C1 segment of cervical spinal cord (tissue), 14 donors: ENCODE data around the gene THSD8.

Source experiments
- DNase-seq, 14 donors: peaks; one replicate each; lab custom pipeline; 2025; lab: John Stamatoyannopoulos, UW

Gene THSD8

DNA sequence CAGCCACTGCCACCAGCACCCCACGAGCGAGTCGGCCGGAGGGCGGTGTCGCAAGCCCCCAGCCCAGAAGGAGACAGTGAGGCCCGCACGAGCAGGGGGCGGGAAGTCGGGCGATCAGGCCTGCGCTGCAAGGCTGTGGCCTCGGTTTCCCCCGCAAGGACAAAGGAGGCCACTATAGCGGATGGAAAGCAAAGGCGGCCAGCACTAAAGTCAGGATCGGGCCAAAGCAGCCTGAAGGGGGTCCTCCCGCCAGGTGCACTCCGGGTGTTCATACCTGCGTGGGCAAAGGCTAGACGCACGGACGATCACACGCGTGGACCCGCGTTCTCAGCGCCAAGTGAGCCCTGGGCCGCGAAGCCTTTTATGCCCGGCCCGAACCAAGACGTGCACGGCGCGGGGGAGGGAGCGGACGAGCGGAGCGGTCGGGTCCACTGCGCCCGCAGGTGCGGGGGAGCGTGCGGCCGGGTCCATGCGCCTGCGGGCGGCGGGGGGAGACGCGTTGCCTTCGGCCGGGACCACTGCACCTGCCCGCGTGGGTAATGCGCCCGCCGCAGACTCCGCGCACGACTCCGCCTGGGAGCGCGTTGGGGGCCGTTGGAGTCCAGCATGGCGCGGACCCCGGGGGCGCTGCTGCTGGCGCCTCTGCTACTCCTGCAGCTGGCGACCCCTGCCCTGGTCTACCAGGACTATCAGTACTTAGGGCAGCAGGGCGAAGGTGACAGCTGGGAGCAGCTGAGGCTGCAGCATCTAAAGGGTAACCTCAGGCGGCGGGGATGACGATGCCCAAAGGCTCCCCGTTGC lies at the start of gene THSD8, which contains the start of gene PRDX2:
THSD8 (plus strand) TSS at position 604 of the 801 bp plus-strand sequence; CDS start at position 607, 3 bp downstream.
PRDX2 (minus strand) TSS at position 335 of the 801 bp plus-strand sequence. CDS start 539 bp downstream, outside the sequence.
- peak in 11 of 14 donors; percentile 38 to 82 (median 59) for DNase-seq

DNA sequence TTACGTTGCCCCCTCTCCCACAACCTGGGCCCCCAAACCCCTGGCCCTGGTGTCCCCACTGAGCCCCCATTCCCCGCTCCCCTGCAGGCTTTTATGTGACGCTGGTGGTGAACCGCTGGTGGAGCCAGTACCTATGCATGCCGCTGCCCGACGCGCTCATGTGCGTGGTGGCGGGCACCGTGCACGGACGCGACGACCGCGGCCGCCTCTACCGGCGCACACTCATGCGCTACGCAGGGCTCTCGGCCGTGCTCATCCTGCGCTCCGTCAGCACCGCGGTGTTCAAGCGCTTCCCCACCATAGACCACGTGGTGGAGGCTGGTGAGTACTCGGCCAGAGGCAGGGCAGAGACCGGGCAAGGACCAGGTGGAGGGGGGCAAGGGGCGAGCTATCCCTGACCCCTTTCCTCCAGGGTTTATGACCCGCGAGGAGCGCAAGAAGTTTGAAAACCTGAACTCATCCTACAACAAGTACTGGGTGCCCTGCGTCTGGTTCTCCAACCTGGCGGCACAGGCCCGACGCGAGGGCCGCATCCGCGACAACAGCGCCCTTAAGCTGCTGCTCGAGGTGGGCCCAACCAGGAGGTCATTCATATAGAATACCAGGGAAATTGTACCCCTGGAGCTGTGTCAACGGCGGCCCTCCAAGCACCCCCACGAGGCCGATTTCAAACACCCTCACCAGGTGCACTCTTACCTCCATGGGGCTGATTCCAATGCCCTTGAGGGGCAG lies 47.2 kb upstream of the THSD8 start:
- no peak for DNase-seq

DNA sequence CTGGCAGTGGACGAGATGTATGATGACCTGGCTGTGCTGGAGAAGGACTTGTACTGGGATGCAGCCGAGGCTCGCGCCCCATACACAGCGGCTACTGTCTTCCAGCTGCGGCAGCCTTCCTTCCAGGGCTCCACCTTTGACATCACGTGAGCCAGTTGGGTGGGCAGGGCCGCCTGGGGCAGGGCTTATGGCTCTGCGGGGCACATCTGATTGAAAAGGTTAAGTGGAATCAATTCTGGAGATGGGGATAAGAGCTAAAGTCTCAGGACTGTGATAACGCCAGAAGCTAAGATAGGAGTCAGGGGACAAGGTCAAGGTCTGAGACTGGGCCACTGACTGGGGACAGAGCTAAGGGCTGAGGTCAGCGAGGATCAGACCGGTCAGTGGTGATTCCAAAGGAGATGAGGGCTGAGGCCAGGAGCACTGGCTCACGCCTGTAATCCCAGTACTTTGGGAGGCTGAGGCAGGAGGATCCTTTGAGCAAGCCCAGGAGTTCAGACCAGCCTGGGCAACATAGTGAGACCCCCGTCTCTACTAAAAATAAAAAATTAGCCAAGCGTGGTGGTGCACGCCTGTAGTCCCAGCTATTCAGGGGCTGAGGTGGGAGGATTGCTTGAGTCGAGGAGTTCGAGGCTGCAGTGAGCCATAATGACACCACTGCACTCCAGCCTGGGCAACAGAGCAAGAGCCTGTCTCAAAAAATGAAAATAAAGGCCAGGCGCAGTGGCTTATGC lies 45.6 kb upstream of the THSD8 start:
- DNase-seq = no peak

DNA sequence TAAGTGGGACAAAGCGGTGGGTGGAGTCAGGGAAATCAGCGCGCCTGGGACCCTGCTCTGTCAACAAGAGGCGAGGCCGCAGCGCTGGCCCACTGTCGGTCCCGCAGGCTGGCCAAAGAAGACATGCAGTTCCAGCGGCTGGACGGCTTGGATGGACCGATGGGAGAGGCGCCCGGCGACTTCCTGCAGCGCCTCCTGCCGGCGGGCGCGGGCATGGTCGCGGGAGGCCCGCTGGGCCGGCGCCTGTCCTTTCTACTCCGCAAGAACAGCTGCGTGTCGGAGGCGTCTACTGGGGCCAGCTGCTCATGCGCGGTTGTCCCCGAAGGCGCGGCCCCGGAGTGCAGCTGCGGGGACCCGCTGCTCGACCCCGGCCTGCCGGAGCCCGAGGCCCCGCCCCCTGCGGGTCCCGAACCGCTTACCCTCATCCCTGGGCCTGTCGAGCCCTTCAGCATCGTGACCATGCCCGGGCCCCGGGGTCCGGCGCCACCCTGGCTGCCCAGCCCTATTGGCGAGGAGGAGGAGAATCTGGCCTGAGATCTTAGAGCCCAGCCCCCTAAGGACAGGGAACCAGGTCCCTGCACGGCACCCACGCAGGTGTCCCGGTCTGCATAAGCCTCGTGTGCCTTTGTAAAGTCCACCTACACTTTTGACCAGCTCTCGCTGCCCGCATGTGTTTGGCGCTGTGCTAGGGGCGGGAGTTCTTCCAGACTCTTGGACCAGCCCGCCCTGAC lies 44.2 kb upstream of the THSD8 start:
- peak in 8 of 14 donors; percentile 12 to 69 (median 26) for DNase-seq

GRCh38 chr19:12759686-12760085 lies 42.2 kb upstream of the THSD8 start:
- DNase-seq = no peak

- no peak for DNase-seq
Observed at GRCh38 chr19:12763100-12763499, 38.8 kb upstream of the THSD8 start.

GRCh38 chr19:12764698-12765097 lies 37.2 kb upstream of the THSD8 start:
- no peak for DNase-seq

DNA sequence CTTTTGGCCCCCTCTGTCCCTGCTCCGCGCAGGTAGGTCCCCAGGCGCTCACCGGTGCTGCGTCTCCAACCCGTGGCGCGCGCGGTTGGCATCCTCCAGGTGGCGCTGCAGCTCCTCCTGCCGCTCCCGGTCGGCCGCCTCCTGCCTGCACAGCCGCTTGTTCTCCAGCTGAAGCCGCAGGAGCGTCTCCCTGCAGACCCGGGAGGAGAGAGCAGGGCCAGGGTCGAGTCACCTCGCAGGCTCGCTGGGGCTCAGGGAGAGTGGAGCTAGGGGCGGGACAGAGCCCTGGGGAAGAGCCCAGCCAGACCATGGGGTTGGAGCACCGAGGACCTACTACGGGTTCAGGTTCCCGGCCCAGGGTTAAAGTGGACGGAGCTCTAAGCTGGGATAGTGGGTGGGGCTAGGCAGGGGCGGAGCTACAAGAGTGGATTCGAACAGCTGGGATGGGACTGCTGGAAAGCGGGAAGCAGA lies 35.8 kb upstream of the THSD8 start:
- DNase-seq = peak in 7 of 14 donors; percentile 24 to 69 (median 40)

GRCh38 chr19:12767150-12767549 lies 34.7 kb upstream of the THSD8 start:
- no peak for DNase-seq

- no peak for DNase-seq
Observed at GRCh38 chr19:12767666-12768065, 34.2 kb upstream of the THSD8 start.

DNA sequence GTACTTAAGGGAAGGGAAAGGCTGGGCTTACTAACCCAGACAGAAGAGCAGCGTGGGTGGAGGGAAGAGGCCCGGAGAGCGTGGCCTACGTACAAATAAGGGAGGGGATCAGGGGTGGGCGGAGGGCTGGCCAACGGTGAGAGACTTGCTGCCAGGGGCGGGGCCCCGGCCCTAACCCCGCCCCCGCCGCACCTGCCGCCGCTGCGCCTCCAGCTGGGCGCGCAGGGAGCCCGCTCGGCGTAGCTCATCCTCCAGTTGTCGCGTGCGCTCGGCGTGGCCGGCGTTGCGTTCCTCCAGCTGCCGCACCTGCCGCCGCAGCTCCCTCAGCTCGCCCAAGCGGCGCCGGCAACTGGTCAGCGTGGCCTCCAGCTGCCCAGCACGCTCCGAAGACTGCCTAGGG lies 32.2 kb upstream of the THSD8 start:
- DNase-seq = no peak

DNA sequence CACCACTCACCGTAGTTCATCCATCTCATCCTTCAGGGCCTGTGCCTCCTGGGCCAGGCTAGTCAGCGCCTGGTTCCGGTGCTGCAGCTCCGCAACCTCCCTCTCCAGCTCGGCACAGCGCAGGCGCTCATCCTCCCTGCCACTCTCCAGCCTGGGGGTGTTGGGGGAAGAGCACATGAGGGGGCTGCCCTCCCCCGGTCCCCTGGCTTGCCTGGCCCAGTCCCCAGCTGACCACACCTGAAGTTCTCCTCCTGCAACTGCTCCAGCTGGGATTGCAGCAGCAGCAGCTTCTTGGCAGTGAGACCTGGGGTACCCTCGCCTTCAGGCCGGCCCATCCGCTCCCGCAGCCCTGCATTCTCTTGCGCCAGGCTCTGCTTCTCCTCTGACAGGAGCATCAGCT lies 30.9 kb upstream of the THSD8 start:
- no peak for DNase-seq

- DNase-seq = peak in 1 of 14 donors; percentile 11
Observed at GRCh38 chr19:12772323-12772722, 29.5 kb upstream of the THSD8 start.

- no peak for DNase-seq
Observed at GRCh38 chr19:12773571-12773970, 28.3 kb upstream of the THSD8 start.

DNA sequence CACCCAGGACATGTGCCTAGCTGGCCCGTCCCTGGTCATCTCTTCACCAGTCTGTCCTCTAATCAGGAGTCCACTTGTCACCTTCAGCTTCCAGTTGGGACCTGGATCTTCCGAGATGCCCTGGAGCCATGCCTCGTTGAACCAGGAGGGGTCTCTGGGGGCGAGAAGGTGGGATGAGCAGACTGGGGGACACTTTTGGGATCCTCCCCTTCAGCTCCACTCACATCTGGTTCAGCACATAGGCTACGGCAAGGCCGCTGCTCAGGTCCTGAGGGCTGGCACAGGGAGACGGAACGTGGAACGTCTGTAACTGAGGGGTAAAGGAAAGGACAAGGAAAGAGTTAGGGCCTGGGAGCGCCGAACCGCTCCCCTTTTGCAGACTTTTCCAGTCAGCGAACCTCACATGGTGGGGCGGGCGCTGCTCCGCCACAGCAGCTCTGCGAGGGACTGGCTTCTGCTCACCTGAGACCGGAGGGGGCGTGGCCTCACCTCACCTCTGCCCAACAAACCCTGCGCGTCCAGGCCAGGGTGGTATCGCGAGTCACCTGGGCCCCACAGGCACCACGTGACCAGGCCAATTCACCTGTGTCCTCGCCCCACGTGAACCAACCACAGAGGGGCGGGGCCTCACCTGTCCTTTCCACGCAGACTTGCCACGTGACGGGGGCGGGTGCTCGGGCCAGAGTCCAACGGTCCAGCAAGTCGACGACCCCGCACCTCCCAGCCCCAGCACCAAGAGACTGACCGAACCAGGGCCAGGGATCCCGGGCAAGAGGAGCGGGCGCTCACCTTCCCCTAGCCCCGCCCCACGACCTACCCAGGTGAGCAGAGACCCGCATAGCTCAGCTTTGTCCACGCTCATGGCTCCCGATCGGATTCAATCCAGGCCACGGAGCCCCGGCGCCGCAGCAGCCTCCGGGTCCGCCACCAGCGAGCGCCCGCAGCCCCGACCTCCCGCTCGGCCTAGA lies 27.0 kb upstream of the THSD8 start, which contains the start of gene HOOK2:
HOOK2 (minus strand) TSS at position 965 of the 968 bp plus-strand sequence; CDS start at position 862, 103 bp downstream.
- DNase-seq = peak in 2 of 14 donors; percentile 58 to 70

- DNase-seq = peak in 12 of 14 donors; percentile 30 to 83 (median 64)
Observed at GRCh38 chr19:12777217-12778016, 24.5 kb upstream of the THSD8 start.

DNA sequence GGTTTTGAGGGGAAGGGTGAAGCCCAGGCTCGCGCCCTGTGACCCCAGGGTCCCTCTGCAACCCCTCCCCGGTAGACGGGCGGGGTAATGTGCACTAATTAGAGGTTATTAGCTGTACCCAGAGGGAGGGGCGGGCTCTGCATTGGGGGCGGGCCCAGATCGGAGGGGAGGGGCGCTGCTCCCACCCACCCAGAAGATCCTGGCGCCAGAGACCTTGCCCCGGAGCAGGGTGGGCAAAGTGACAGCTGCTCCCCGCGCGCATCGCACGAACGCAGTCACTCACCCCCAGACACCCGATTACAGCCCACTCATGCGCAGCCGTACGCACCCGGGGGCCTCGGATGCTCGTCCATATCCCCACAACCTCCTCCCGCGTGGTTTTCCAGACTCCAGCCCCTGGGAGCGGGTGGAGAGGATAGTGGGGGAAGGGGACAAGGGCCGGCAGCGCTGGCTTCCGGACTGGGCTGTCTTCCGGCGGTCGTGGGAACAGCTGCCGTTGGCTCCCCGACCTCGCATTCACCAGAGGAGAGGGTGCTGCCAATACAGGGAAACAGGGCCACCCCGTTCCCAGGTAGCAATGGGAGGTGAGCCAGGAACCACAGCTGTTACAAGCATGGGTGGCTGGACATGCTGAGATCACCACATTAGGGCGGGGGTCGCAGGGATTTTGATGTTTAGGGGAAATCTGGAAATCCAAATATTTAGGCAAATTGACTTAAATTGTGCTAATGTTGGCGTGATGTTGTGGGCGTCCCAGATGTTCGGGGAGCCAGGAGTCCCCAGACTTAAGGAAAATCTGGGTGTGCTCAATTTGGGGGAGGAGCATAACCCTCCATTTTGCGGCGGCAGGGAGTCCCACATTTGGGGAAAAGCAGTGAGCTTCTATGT lies 23.6 kb upstream of the THSD8 start:
- peak in 9 of 14 donors; percentile 18 to 82 (median 54) for DNase-seq

DNA sequence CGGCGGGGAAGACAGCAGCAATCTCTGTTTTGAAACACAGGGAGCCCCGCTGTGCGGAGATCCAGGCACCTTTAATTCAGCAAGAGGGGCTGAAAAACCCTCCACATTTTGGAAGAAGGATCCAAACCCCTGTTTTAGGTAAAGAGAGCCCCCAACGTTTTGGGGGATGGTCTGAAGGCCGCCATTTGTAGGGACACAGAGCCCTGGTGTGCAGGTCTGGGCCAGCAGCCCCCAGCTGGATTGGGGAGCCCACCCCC lies 23.0 kb upstream of the THSD8 start:
- peak in 1 of 14 donors; percentile 27 for DNase-seq
